ENCODE measurements around the gene NINJ2.

NINJ2 gene

DNA sequence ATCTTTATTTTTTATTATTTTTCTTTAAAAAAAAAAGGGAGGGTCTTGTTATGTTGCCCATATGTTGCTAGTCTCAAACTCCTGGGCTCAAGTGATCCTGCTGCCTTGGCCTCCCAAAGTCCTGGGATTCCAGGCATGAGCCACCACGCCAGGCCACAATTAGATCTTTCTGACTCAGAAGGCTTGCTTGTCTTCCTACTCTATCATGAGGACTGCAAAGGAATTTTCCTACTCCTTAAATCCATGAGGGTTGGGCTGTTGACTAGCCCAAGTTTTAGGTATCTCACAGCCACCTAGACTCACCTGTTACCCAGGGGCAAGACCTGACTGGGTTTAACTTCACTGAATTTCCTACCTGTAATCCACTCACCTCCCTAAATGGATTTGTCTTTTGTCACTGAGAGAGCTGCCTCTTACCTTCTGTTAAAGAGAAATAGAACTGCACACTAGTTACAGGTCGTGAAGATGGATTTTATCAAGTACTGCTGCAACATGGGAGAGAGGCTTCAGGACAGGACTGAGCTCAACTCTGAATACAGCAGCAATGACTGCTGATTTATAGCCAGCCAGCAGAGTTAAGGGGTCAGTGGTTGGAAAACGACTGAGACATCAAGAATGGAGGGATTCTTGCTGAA lies 131.2 kb downstream of the NINJ2 start:
- DNase-seq (ENCODE audit: low read depth in 2 of 2) = no peak

DNA sequence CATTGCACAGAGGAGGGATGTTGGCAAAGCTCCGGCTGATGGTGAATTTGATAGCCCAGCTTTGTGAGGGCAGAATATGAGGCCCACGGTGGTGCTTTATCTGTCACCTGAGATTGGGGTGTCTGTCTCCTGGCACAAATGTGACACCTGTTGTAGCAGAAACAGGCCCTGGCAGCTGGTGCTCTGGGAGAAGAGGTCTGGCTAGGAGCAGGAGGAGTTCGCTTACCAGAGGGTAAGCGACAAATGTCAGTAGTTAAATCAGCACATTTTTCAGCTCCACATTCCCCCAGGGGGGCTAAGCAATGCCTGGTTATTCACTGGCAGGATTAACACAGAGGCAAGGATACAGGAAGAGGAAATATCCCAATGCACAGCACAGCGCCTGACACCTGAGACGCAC lies 132.4 kb downstream of the NINJ2 start:
- no peak for DNase-seq (ENCODE audit: low read depth in 2 of 2)

DNA sequence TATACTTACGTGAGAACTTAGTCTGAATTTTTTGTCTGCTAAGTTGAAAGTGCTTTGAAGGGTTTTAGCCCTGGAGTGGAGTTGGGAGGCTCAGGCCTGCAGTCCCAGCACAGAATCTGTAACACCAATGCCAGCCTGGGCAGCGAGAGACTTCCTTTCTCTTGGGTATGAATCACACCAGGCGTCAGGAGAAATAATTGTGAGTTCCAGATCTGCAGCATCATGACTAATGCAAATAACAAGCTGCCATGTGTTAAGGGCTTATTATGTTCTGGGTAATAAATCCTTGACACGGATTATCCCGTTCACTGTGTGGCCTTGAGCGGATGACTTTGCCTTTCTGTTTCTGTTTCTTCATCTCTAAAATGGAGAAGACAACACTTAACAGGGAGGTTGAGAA lies 132.9 kb downstream of the NINJ2 start:
- no peak for DNase-seq (ENCODE audit: low read depth in 2 of 2)

DNA sequence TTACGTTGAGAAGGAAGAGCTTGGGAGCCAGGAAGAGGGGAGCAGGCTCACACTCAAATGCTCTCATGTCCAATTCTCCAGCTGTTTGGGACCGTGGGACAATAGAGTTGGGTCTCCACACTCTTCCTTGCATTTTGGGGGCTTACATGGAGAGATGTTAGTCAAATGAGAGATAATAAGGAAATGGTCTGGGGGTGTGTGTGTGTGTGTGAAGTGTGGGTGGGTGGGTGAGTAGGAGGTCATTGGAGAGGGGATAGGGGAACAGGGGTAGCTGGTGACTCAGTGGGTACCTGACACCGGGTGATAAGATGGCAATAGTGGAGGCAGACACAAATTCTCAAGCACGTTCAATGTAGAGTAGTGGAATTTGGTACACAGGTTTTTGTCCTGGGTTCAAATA lies 135.5 kb downstream of the NINJ2 start:
- DNase-seq (ENCODE audit: low read depth in 2 of 2) = no peak

DNA sequence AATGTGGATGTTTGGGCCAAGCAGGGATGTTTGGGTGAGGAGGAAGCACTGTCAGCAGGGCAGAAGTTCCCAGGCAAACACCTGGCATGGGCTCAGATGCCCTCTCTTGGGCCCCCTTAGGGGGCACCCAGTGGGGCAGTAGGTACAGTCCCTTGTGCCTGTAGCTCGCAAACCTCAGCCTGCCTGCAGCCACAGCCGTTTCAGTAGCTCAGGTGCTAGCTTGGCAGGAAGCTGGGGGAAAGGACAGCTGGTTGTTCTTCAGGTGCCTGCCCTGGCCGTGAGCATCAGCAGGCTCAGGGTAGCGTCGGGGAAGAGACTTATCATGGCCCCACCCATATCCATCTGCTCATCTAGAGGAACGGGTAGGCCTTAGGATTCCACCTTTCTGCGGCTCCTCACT lies 136.0 kb downstream of the NINJ2 start:
- no peak for DNase-seq (ENCODE audit: low read depth in 2 of 2)

DNA sequence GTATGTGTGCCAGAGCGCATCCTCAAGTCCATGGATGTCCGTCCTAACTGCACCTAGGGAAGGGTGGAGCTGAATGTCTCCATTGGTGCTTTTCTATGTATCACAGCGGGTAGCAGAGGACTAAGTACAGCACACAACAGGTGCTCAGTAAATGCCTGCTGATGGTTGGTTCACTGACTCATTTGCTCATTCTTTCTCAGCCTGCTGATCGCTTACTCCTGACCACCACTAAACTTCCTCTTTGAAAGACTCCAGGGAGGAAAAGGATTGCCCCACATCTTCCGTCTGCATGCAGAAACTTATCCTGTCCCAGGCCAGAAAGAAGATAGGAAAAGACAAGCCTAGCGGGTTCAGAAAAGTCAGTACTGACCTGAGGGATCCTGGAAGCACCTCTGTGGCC lies 137.2 kb downstream of the NINJ2 start:
- no peak for DNase-seq (ENCODE audit: low read depth in 2 of 2)

DNA sequence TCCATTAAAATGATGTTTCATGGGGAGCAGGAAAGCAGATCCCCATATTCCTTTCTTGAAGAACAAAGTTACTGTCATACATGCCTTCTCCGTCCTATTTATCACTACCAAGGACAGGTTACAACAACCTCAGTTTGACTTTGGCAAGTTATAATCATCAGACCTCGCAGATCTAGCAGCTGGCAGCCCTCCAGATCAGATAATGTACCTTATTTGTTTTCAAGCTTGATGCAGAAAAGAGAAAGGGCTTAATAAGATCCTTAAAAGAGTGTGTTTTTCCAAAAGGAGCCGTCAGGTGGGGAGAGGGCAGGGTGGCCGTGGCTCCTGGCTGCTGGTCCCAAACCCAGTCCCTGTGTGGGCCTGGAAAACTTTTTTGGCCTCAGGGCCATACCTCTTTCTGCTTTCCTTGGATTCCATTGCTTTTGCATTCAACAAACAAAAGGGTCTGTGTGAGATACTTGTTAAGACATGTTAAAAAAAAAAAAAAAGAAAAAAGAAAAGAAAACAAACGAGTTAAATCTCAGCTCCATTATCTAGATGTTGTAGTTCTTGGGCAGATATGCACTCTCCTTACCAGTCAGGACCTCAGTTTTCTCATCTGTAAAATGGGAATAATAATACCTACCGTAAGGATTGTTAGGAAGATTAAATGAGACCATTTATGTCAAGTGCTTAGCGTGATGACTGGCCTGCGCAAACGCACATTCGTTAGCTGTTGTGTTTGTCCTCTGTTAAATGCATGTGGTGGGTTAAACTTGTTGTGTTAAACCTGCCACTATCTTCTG lies 138.9 kb downstream of the NINJ2 start:
- DNase-seq (ENCODE audit: low read depth in 2 of 2) = no peak

DNA sequence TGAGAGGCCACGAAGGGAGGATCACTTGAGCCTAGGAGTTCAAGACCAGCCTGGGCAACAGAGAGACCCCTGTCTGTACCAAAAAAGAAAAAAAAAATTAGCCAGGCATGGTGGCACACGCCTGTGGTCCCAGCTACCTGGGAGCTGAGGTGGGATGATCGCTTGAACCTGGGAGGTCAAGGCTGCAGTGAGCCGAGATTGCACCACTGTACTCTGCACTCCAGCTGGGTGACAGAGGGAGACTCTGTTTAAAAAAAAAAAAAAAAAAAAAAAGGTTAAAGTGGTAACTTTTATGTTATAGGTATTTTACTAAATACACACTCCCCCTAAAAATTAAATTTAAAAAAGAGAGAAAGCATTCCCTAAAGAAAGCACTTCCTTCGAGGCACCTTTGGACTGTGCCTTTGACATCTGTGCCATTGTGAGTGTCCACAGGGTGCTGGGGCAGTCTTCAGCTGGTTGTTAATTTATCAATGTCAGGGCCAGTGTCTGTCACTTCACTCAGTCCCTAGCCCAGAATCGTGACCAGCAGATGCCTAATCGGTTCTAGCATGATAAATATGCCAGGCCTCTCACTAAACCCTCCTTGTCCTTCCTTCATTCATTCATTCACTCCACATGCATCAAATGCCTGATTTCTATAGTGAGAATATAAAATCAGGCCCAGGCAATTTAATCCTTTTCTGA lies 140.4 kb downstream of the NINJ2 start:
- DNase-seq (ENCODE audit: low read depth in 2 of 2) = no peak

DNA sequence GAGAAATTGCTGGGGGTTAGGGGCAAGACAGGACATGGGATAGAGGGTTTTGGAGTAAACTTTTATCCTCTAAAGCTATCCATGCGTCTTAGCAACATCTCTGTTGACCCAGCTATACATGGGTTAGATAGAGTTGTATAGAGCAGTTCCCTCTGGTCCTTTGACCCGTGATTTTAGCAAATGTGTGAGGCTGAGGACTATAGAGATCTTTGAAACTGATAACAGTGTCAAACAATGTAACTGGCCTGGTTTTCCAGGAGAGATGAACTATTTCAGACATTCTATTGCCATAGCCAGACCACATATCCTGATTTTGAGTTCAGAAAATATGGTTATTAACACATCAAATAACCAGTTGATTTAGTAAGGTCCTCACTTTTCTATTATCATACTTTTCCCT lies 143.1 kb downstream of the NINJ2 start:
- DNase-seq (ENCODE audit: low read depth in 2 of 2) = no peak

DNA sequence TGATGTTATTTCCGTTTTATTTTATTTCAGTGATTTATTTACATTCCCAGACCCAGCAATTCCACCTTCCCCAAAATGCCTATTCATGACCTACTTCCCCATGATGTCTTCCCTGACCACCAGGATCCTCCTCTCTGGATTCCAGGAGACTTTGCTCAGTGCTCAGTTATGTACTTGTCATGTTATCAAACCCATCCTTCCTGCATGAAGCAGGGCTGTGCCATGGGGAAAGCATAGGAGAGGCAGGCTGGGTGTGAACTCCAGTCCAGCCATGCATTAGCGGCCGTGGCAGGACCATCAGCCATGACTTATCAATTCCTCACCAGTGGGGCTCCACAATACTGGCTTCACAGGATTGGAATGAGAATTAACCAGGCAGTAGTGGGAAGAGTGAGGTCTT lies 145.7 kb downstream of the NINJ2 start:
- no peak for DNase-seq (ENCODE audit: low read depth in 2 of 2)

All from stimulated activated CD4-positive, alpha-beta T cell treated with anti-CD3 and anti-CD28 coated beads, Interleukin-1b, Interleukin-23, amount 100 ng/mL, for 4 hours (primary cell).